AG09309 (cell line): ENCODE data around the gene MAPKAP1.

ENCODE experiments used
- DNase-seq: peaks from one replicate; pipeline ENCODE4 v3.0.0-alpha.2; 2010; ENCODE audit warnings: low read depth
- H3K4me3 ChIP-seq: 2 replicates; pipeline ENCODE4 v1.5.1; 2011; ENCODE audit warnings: mild to moderate bottlenecking, low read depth, low read length, moderate library complexity; ENCODE audit not compliant: control insufficient read depth
- TF ChIP-seq, protein P1 (sequence below): IDR thresholded peaks from 2 replicates; pipeline ENCODE4 v1.5.1; 2011; ENCODE audit warnings: mild to moderate bottlenecking, low read depth, low read length, inconsistent platforms; ENCODE audit not compliant: insufficient read depth, control insufficient read depth; ENCODE audit errors: missing control alignments

Gene MAPKAP1

DNA sequence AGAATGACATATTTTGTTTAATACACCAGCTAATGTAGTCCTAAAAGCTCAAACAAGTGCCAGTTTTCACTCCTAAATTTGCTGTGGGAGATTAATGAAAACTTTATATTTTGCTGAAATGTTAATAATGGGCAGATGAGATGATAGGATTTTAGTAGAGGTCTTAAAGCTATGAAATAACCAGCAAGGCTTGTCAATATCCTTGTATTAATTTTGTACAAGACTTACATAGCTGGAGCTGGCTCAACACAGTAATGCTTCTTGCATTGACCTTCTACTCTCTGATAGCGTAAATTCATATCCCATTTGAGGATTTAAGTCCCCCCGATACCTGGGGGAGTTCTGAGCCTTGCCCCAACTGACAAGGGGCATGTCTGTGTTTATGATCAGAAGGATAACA, 219.2 kb downstream of the MAPKAP1 start:
- TF ChIP-seq, protein P1, sequence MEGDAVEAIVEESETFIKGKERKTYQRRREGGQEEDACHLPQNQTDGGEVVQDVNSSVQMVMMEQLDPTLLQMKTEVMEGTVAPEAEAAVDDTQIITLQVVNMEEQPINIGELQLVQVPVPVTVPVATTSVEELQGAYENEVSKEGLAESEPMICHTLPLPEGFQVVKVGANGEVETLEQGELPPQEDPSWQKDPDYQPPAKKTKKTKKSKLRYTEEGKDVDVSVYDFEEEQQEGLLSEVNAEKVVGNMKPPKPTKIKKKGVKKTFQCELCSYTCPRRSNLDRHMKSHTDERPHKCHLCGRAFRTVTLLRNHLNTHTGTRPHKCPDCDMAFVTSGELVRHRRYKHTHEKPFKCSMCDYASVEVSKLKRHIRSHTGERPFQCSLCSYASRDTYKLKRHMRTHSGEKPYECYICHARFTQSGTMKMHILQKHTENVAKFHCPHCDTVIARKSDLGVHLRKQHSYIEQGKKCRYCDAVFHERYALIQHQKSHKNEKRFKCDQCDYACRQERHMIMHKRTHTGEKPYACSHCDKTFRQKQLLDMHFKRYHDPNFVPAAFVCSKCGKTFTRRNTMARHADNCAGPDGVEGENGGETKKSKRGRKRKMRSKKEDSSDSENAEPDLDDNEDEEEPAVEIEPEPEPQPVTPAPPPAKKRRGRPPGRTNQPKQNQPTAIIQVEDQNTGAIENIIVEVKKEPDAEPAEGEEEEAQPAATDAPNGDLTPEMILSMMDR: no peak
- H3K4me3 ChIP-seq: no peak overlapping the region

DNA sequence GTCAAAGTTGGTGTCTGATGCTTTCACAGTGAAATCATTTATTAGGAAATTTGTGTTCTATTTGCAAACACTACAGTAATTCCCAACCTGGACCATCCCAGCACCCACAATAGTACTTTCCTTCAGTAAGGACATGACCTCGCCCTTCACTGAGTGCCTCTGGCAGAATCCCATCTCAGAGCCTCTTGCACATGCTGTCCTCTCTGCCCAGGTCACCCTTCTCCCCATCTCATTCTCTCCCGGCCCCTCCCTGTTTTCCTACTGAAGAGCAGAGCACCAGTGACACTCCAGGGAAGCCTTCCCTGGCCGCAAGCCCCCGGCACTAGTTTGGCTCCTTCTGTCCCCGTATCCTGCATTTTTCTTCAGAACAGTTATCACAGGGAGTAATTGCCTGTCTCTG, 220.4 kb downstream of the MAPKAP1 start:
- no peak overlapping the region for H3K4me3 ChIP-seq
- no peak for DNase-seq
- TF ChIP-seq, protein P1: no peak

More for the DNA sequence above, 219.2 kb downstream of the MAPKAP1 start:
- DNase-seq: no peak

DNA sequence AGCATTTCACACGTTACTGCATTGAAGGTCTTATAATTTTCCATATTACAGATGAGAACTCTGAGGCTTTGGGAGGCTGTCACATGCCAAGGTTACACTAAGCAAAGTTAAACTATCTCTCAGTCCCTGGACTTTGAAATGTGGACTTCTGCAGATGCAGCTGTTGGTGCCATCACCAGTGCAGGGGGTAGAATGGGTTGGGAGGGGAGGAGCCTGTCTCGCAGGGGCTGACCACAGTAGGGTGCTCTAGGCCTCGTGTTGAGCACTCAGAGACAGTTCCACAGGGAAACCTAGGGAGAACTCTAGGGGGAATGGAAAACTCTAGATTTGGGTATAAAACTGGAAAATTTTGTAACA, 220.9 kb downstream of the MAPKAP1 start:
- TF ChIP-seq, protein P1: no peak
- H3K4me3 ChIP-seq: no peak overlapping the region
- DNase-seq: no peak

DNA sequence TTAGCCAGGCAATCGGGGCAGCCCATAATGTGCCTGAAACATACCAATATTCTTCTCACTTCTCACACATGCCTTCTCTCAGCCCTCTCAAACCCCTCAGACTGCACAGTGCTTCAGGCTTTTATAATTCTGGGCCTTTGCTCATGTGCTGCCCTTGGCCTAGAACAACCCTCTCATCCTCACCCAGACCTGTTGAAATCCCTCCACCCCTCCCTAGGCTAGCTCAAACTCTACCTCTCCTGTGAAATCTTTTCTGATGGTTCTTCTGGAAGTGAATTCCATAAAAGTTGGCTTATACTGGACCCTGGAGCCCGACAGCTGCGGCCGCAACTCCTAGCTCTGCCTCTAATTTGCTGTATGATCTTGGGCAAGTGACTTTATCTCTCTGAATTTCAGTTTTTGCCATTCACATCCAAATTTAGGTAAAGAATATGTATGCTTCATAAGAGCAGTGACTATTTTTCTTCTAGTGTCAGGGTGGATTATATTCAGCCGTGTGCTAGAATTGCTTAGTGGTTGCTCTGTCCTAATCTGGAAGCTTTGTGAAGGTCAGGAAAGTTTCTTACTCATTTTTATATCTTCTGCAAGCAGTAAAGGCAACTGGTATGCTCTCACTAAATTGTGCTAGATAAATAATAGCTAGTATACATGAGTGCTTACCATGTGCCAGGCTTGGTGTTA, 221.4 kb downstream of the MAPKAP1 start:
- H3K4me3 ChIP-seq: no peak overlapping the region
- TF ChIP-seq, protein P1: no peak
- DNase-seq: no peak

DNA sequence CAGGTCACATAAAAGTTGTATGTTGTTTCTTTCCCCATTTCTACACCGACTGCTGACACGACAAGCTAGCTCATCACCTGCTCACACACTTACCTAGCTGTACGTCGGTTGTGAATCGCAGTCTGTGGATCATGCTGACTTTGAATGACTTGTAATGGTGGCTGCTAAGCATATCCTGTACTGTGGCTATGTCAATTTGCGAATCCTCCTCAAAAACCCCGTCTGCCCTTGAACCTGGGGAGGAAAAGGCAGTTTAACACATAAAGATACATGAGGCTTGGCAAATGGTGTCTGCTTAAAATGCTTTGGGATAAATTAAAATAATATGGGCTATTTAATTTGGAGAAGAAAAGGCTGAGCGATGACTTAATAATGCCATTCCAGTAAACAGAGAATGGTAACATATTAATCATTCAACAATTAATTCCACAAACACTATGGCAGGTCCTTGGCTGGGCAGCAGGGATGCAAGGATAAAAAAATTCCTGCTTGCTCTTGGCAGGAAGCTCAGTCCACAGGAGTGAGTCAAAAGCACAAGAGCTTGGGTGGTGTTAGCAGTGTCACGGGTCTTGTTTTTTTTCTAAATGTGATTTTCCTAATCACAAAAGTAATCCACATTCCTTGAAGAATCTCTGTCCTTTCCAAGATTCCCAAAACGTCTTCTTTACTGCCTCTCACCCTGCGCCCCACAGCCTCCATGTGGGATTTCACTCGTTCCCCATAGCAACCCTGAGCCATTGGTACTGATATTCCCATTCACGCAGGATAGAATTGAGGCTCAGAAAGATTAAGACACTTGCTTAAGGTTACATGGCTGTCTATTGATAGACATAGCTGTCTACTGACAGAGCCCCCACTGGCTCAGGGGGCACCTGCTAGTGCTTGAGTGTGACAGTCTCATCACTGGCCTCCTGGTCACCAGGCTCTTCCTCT, 222.4 kb downstream of the MAPKAP1 start:
- no peak for DNase-seq
- TF ChIP-seq, protein P1: no peak
- H3K4me3 ChIP-seq: no peak overlapping the region

DNA sequence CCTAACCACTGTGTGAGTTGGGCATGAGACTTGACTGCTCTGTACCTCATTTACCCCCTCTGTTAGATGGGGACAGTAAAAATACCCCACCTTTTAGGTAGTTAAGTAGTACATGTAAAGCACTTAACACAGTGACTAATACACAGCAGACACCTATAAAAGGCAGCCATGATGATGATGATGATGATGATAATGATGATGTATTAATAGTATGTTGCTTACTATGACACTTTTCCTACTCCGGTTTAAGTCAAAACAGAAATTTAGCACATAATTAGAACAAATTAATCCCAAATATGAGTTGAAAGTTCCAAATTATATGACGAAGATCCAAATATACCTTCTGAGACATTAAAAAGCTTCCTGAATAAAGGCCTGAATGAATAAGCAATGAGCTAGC, 223.3 kb downstream of the MAPKAP1 start:
- no peak overlapping the region for H3K4me3 ChIP-seq
- TF ChIP-seq, protein P1: no peak
- DNase-seq: no peak
